Measurements from ENCODE around the gene PLEKHA6. TPM values are rescaled to one million over a fixed set of nuclear protein-coding genes. Genes with fewer than 3 reads are reported as not detected.
"Not testable (repeated sequence)": the region's sequence is repeated elsewhere in the genome, so short reads cannot be mapped to it uniquely, and the experiment has no call there.

PLEKHA6 gene
- total RNA-seq, 1 donor from 2014 or later = 11.0 TPM

GRCh38 chr1:204250428-204251030 is 109.2 kb downstream of the PLEKHA6 start:
- FAIRE-seq (no peak), DNase-seq (ENCODE audit: low spot score in 2 of 2) (no peak)

DNA sequence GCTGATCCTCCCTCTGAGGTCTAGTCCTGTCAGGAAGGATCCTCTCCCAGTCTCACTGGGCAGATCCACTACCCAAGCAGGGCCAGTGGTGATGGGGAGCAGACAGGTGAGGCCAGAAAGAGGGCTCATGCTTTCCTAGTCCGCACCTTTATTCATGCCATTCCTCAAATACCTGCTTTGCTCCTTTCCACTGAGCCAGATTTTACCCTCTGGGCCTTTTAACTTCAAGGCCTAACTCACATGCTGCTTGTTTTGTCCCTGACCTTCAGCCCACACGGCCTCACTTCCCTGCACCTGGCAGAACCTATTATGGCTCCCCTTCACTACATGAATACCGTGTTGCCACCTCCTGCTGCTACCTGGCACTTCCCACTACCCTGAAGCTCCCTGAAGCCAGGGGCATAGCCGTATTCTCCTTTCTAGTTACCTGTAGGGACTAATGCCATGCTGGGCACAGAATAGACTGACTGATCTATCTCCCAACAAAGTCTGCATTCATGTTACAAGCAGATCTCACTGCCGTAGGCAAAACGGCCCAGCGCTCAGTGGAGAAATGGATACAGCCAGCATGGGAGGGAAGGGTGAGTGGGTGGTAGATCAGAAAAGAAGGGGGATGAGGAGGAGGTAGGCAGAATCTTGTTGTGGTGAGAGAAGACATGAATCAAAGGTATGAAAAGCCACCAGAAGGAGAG is 109.8 kb downstream of the PLEKHA6 start:
- DNase-seq (ENCODE audit: low spot score in 2 of 2) = no peak

DNA sequence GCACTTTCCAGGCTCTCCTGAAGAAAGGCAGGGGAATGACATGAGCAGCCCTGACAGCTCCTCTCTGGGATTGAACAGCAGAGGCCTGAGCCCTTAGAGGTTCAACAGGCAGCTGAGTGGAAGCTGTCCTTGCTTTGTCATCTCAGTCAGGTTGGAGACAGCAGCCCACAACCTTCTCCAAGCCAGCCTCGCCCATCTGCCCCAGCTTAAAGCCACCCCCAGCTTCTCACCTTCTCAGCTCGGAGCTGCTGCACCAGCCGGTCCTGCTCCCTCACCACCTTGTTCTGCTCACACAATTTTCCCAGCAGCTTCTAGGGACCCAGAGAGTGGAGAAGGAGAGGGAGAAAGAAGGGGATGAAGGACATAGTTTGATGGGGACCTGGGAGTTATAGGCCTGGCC is 110.8 kb downstream of the PLEKHA6 start:
- FAIRE-seq = no peak
- DNase-seq (ENCODE audit: low spot score in 2 of 2) = no peak

More for the DNA sequence above, 109.8 kb downstream of the PLEKHA6 start:
- no peak for FAIRE-seq

- FAIRE-seq (no peak), DNase-seq (ENCODE audit: low spot score in 2 of 2) (no peak)
Observed at GRCh38 chr1:204246876-204247275, 112.9 kb downstream of the PLEKHA6 start.

GRCh38 chr1:204242920-204243319 is 116.8 kb downstream of the PLEKHA6 start:
- no peak for DNase-seq (ENCODE audit: low spot score in 2 of 2)
- FAIRE-seq = no peak

DNA sequence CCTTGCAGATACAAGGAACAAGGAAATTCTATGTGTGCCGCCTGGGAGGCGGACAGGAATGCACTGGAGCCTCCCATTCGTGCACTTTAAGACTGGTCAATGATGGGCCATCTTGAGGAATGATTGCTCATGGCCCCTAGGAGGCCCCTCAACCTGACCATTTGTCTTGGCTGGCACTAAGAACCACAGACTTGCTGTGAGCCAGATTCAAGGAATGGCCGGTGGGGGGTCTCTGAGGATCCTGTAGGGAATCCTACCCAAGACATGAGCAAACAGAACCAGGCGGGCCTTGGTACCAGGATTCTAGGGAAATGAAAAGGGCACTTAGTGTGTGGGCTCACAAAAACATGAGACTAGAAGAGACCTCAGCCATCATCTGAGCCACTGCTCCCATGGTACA is 117.8 kb downstream of the PLEKHA6 start:
- FAIRE-seq = no peak
- no peak for DNase-seq (ENCODE audit: low spot score in 2 of 2)

- DNase-seq (ENCODE audit: low spot score in 2 of 2) (no peak), FAIRE-seq (no peak)
Observed at GRCh38 chr1:204241050-204241449, 118.7 kb downstream of the PLEKHA6 start.

DNA sequence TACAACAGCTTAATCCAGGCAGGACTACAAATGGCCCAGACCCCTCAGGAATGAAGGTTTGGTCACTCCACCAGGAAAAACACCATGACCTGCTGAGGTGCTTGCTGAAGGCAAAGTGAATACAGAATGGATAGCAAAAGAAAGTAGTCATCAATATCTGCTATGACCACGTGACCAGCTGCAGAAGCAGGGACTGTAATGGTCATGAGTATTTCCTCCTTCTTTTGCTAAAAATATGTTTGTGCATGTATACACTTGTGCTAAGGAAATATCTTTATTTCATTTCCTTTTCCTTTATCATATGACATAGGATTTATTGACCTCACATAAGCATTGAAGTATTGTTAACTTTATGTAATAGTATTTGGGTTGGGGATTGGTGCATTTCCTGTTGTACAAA is 119.5 kb downstream of the PLEKHA6 start:
- FAIRE-seq (no peak), DNase-seq (ENCODE audit: low spot score in 2 of 2) (no peak)

GRCh38 chr1:204239401-204239800 is 120.3 kb downstream of the PLEKHA6 start:
- FAIRE-seq; DNase-seq (ENCODE audit: low spot score in 2 of 2): not testable (repeated sequence)

DNA sequence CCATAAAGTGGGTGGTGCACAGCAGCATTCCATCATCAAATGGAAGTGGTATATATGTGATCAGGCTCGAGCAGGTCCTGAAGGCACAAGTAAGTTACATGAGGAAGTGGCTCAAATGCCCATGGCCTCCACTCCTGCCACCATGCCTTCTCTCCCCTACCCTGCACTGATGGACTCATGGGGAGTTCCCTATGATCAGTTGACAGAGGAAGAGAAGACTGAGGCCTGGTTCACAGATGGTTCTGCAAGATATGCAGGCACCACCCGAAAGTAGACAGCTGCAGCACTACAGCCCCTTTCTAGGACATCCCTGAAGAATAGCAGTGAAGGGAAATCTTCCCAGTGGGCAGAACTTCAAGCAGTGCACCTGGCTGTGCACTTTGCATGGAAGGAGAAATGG is 121.2 kb downstream of the PLEKHA6 start:
- DNase-seq (ENCODE audit: low spot score in 2 of 2); FAIRE-seq: not testable (repeated sequence)

- FAIRE-seq; DNase-seq (ENCODE audit: low spot score in 2 of 2): not testable (repeated sequence)
Observed at GRCh38 chr1:204237515-204237914, 122.2 kb downstream of the PLEKHA6 start.

GRCh38 chr1:204232526-204232925 is 127.2 kb downstream of the PLEKHA6 start:
- DNase-seq (ENCODE audit: low spot score in 2 of 2) (no peak), FAIRE-seq (no peak)

DNA sequence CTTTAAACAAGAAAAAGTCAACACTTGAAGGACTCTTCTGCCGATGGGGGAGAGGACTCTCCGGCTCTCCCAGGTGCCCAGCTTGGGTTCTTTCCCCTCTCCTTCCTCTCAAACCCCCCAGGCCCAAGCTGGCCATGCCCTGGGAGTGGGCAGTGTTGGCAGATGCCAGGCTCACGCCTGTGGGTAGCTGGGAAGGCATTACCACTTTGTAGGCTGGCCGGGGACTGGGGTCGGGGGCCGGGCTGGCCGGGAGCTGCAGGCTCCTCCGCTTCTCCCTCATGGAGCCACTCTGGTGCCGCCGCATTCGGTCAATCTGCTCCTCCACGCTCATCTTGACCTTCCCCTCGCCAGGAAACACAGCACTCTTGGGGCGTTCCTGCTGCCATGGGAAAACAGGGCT is 129.5 kb downstream of the PLEKHA6 start:
- FAIRE-seq (no peak), DNase-seq (ENCODE audit: low spot score in 2 of 2) (no peak)

DNA sequence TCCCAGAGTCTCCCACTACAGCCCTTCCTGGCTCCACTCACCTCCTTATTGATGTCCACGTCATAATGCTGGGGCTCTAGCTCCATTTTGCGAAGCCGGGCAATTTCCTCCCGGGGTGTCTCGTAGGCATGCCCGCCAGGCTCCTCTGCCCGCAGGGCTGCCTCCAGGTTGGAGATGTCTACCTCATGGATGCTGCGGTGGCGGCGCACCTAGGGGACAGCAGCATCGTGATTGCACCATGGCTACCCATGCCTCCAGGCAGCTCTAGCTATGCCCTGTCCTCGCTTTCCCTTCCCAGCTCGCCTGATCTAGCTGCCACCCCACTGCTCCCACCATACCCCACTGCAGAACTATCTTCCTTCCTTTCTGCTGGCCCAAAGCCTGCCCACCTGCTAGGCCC is 130.8 kb downstream of the PLEKHA6 start:
- FAIRE-seq (no peak), DNase-seq (ENCODE audit: low spot score in 2 of 2) (no peak)

GRCh38 chr1:204227996-204228785 is 131.5 kb downstream of the PLEKHA6 start:
- no peak for FAIRE-seq
- no peak for DNase-seq (ENCODE audit: low spot score in 2 of 2)

DNA sequence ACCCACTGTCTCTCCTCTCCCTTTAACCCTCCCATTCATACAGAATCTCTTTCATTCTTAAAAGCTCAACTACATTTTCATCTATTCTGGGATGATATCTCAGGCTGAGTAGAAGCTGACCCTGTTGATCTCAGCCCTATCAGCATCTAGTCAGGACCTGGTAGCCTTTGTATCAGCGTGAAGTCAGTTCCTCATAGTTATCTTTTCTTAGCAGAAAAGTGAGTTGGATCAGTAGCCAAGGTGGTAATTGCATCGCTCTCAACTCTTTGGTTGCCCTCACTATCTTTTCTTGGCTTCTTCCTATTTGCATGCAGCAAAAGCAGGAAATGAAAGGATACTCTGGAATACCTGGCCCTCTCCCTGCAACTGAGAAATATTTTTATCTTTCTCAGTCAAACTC is 132.4 kb downstream of the PLEKHA6 start:
- no peak for FAIRE-seq
- no peak for DNase-seq (ENCODE audit: low spot score in 2 of 2)

GRCh38 chr1:204225841-204226735 is 133.6 kb downstream of the PLEKHA6 start:
- FAIRE-seq (no peak), DNase-seq (ENCODE audit: low spot score in 2 of 2) (no peak)

- DNase-seq (ENCODE audit: low spot score in 2 of 2) (no peak), FAIRE-seq (no peak)
Observed at GRCh38 chr1:204224655-204225054, 135.1 kb downstream of the PLEKHA6 start.

DNA sequence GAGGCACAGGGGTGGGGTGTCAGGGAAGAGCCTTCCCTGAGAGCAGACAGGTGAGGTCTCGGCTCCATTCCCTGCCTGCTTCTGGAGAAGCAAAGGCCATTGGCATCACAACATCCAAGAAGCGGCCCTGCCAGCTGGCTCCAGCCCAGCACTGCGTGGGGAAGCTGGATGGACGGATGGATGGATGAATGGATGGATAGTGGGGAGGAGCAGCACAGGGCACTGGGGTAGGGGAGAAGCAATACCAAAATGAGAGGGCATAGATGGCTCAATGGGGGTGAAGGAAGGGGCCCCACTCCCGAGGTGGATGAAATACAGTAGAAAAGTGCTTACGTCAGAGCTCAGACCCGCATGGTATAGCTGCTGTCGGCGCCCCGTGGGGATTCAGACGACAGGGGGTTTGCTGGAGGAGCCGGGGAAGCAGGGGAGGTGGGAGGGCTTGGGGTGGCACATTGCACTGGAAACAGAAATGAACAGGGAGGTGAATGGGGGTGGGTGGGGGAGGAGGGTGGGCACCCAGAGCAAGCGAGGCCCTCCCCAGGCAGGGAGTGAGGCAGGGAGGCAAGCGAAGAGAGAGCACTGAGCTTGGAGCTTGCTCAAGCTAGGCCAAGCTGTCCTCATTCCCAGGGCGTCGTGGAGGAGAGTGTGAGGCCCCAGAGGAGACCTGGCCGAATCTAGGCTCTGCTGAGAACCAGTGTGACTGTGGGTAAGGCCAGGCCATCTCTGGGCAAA is 136.4 kb downstream of the PLEKHA6 start:
- FAIRE-seq (no peak), DNase-seq (ENCODE audit: low spot score in 2 of 2) (no peak)

DNA sequence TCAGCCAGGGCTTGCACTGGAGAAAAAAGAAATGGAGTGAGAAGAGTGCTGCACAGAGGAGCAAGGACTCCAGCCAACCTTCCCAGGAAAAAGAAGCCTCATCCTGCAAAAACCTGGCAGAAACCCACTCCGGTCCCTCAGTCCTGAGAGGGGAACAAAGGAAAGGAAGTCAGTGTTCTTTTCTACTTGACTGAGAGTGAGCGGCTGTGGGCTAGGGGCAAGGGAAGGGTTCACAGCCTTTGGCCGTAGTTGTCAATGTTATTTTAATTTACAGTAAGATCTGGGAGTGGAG is 137.0 kb downstream of the PLEKHA6 start:
- no peak for FAIRE-seq

More for the DNA sequence above, 137.0 kb downstream of the PLEKHA6 start:
- DNase-seq (ENCODE audit: low spot score in 2 of 2) = no peak
